ENCODE measurements around the gene MAP1B.

Gene MAP1B

DNA sequence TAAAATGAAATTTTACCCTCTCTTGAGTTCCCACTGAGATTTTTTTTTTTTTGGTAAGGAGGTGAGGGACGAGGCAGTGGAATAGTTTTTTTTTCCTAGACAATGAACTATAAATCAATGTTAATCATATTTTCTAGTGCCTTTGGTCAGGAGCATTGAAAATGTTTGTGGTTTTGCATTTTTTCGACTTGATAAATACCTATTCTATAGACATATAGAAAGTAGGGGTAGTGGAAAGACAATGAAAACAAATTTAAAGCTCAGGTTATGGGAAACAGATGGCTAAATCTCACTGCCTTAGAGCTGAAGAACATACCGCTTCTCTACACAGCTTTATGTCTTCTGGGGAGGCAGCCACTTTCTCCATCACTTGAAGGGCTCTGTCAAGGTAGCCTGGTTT lies 118.5 kb downstream of the MAP1B start:
- peaks cover 32 to 41% of the 10 kb centered on the region in 2 donors for H3K36me3 ChIP-seq (ENCODE audit: control insufficient read depth in 2 of 2, insufficient read depth in 2 of 2, low read length in 2 of 2)
- no peaks in the 10 kb centered on the region for H3K9me3 ChIP-seq (ENCODE audit: control insufficient read depth in 2 of 2, low read length in 2 of 2)
- no peak overlapping the region for H3K9ac ChIP-seq (ENCODE audit: low read depth in 1 of 2, low read length in 2 of 2)
- no peaks in the 10 kb centered on the region for H3K4me1 ChIP-seq (ENCODE audit: control insufficient read depth in 2 of 2, insufficient read depth in 2 of 2, low read length in 2 of 2)
- no peak overlapping the region for H3K4me3 ChIP-seq (ENCODE audit: low read length in 2 of 2)
- H3K27me3 ChIP-seq (ENCODE audit: control insufficient read depth in 2 of 2, insufficient read depth in 2 of 2, low read length in 2 of 2), result no peaks in the 10 kb centered on the region
- no peak overlapping the region for H3K27ac ChIP-seq (ENCODE audit: low read depth in 2 of 2, low read length in 2 of 2)

DNA sequence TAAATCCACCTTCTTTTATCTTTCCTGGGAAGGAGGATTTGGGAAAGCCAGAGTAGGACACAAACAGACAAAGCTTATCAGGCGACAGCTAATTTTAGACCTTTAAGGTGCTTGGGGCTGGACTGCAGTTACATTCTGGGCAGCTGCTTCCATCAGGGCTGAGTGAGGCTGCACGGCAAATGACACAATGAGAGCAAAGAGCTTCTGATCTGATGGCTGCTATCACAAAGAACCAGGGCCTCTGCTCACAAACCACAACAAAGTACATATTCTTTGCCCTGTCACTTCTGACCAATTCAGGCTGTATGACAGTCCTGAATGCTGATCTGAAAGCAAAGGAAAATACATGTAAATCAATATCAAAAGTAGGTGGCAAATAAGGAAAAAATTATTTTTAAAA lies 119.7 kb downstream of the MAP1B start:
- peaks cover 30 to 32% of the 10 kb centered on the region in 2 donors for H3K36me3 ChIP-seq (ENCODE audit: control insufficient read depth in 2 of 2, insufficient read depth in 2 of 2, low read length in 2 of 2)
- H3K4me1 ChIP-seq (ENCODE audit: control insufficient read depth in 2 of 2, insufficient read depth in 2 of 2, low read length in 2 of 2), result no peaks in the 10 kb centered on the region
- H3K9ac ChIP-seq (ENCODE audit: low read depth in 1 of 2, low read length in 2 of 2), result no peak overlapping the region
- no peak overlapping the region for H3K4me3 ChIP-seq (ENCODE audit: low read length in 2 of 2)
- H3K27ac ChIP-seq (ENCODE audit: low read depth in 2 of 2, low read length in 2 of 2), result no peak overlapping the region
- H3K9me3 ChIP-seq (ENCODE audit: control insufficient read depth in 2 of 2, low read length in 2 of 2), result no peaks in the 10 kb centered on the region
- no peaks in the 10 kb centered on the region for H3K27me3 ChIP-seq (ENCODE audit: control insufficient read depth in 2 of 2, insufficient read depth in 2 of 2, low read length in 2 of 2)

DNA sequence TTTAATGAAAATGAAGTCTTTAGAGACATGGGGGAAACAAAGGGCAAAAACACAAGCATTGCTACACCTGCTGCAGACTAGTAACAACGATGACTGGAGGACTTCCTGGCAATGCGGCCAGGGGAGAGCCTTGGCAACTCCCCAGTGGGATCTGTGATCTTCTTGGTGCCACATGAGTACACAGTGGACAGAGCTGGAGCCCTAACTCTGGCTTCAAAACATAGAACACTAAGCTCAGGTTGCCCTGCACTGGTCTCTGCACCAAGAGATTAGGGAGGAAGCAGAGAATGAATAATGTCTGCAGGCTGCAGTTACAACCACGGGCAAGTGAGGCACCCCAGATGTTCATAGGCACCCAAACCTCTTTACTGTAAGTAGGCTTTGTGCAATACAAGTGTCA lies 121.7 kb downstream of the MAP1B start:
- Histone ChIP-seq H3K4me3 (ENCODE audit: low read length in 2 of 2) (no peak overlapping the region), H3K36me3 (ENCODE audit: control insufficient read depth in 2 of 2, insufficient read depth in 2 of 2, low read length in 2 of 2) (peaks cover 18 to 23% of the 10 kb centered on the region in 2 donors), H3K9me3 (ENCODE audit: control insufficient read depth in 2 of 2, low read length in 2 of 2) (no peaks in the 10 kb centered on the region), H3K4me1 (ENCODE audit: control insufficient read depth in 2 of 2, insufficient read depth in 2 of 2, low read length in 2 of 2) (no peaks in the 10 kb centered on the region), H3K27me3 (ENCODE audit: control insufficient read depth in 2 of 2, insufficient read depth in 2 of 2, low read length in 2 of 2) (no peaks in the 10 kb centered on the region), H3K9ac (ENCODE audit: low read depth in 1 of 2, low read length in 2 of 2) (no peak overlapping the region), H3K27ac (ENCODE audit: low read depth in 2 of 2, low read length in 2 of 2) (no peak overlapping the region)

DNA sequence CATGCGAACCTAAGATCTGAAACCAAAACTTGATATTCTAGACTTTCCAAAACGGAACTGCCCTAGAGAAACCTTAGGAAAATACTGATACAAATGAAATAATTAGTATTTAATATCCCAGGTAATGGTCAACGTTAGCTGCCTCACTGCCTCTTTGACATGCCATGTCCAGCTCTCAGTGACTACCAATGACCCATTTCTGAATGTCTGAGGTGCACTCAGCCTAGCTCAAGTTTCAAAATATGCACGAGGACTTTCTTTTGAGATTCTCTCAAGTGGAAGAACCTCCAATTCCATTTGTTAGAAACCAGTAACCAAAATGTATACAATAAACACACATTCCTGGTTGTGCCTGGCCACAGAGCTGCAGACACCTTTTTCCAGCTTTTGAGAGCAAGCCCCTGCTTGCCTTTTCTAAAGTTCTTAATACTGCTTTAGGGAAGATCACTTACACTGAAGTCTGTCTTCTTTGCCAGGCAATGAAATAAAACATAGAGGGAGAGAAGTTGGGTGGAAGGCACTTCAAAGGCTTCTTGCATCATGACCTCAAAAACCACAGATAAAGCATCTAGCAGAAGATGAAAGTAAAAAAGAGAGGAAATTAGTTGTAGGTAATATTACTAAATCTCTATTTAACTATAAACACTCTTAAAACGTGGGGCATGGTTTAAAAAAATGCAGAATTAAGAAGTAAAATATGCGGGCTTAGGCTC lies 124.9 kb downstream of the MAP1B start:
- H3K27me3 ChIP-seq (ENCODE audit: control insufficient read depth in 2 of 2, insufficient read depth in 2 of 2, low read length in 2 of 2), result no peaks in the 10 kb centered on the region
- peaks cover 3 to 12% of the 10 kb centered on the region in 2 donors for H3K36me3 ChIP-seq (ENCODE audit: control insufficient read depth in 2 of 2, insufficient read depth in 2 of 2, low read length in 2 of 2)
- H3K9ac ChIP-seq (ENCODE audit: low read depth in 1 of 2, low read length in 2 of 2), result no peak overlapping the region
- no peak overlapping the region for H3K4me3 ChIP-seq (ENCODE audit: low read length in 2 of 2)
- no peaks in the 10 kb centered on the region for H3K4me1 ChIP-seq (ENCODE audit: control insufficient read depth in 2 of 2, insufficient read depth in 2 of 2, low read length in 2 of 2)
- H3K9me3 ChIP-seq (ENCODE audit: control insufficient read depth in 2 of 2, low read length in 2 of 2), result no peaks in the 10 kb centered on the region
- no peak overlapping the region for H3K27ac ChIP-seq (ENCODE audit: low read depth in 2 of 2, low read length in 2 of 2)

DNA sequence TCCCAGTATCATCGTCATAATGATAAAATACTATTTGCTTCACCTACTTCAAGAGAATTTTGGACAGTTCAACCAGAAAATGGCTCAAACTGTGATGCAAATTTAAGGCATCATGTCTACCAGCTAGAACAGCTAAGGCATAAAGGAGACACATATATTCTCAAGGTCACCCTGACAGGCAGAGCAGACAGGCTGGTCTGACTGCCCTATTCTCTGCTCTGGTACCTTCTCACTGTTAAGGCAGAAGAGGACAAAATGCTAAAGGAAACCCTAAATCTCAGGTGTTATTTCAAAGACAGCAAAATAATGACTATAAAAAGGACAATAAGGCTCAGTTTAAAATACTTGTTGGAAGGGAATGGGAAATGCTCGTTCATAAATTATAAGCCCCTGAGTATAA lies 125.6 kb downstream of the MAP1B start:
- no peak overlapping the region for H3K9ac ChIP-seq (ENCODE audit: low read depth in 1 of 2, low read length in 2 of 2)
- no peaks in the 10 kb centered on the region for H3K9me3 ChIP-seq (ENCODE audit: control insufficient read depth in 2 of 2, low read length in 2 of 2)
- no peaks in the 10 kb centered on the region for H3K27me3 ChIP-seq (ENCODE audit: control insufficient read depth in 2 of 2, insufficient read depth in 2 of 2, low read length in 2 of 2)
- peaks cover 8 to 14% of the 10 kb centered on the region in 2 donors for H3K36me3 ChIP-seq (ENCODE audit: control insufficient read depth in 2 of 2, insufficient read depth in 2 of 2, low read length in 2 of 2)
- no peak overlapping the region for H3K4me3 ChIP-seq (ENCODE audit: low read length in 2 of 2)
- H3K27ac ChIP-seq (ENCODE audit: low read depth in 2 of 2, low read length in 2 of 2), result no peak overlapping the region
- no peaks in the 10 kb centered on the region for H3K4me1 ChIP-seq (ENCODE audit: control insufficient read depth in 2 of 2, insufficient read depth in 2 of 2, low read length in 2 of 2)

DNA sequence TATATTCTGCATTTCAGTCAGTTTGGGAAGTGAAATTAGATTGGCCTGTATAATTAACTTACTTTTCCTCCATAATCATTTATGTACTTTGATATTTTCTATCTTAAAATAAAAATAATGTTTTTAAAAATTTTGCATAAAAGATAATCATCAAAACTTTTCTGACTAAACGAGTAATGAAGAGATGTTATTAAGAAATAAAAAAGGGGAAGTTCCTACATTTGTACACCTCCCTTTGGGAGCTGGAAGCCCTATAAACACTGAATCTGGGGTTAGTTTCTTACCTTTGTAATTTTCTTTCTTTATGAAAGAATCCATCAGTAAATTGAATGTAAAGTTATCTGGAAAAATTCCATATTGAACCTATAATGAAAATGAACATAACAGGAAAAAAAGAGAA lies 126.6 kb downstream of the MAP1B start:
- Histone ChIP-seq H3K9me3 (ENCODE audit: control insufficient read depth in 2 of 2, low read length in 2 of 2) (no peaks in the 10 kb centered on the region), H3K27me3 (ENCODE audit: control insufficient read depth in 2 of 2, insufficient read depth in 2 of 2, low read length in 2 of 2) (no peaks in the 10 kb centered on the region), H3K4me1 (ENCODE audit: control insufficient read depth in 2 of 2, insufficient read depth in 2 of 2, low read length in 2 of 2) (no peaks in the 10 kb centered on the region), H3K9ac (ENCODE audit: low read depth in 1 of 2, low read length in 2 of 2) (no peak overlapping the region), H3K27ac (ENCODE audit: low read depth in 2 of 2, low read length in 2 of 2) (no peak overlapping the region), H3K36me3 (ENCODE audit: control insufficient read depth in 2 of 2, insufficient read depth in 2 of 2, low read length in 2 of 2) (peaks cover 10 to 13% of the 10 kb centered on the region in 2 donors), H3K4me3 (ENCODE audit: low read length in 2 of 2) (no peak overlapping the region)

DNA sequence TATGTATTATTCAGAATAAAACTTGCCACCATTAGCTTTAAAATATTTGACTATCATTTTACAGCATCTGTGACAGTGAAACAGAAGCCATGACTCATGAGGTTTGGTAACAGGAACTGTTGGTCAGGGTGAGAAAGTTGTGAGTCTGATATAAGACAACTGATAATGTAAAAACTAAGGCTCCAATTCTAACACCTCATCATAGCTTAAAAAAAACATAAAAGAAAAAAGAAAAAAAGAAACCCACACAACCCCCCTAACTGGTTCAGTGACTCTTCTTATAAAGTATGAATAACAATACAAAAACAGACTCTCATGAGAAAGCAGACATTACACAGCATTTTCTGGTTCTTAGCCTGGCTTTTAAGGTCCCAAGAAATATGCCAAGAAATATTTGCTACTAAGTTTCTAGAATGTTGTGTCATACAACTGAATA lies 127.0 kb downstream of the MAP1B start:
- H3K4me3 ChIP-seq (ENCODE audit: low read length in 2 of 2), result no peak overlapping the region
- no peaks in the 10 kb centered on the region for H3K27me3 ChIP-seq (ENCODE audit: control insufficient read depth in 2 of 2, insufficient read depth in 2 of 2, low read length in 2 of 2)
- no peak overlapping the region for H3K27ac ChIP-seq (ENCODE audit: low read depth in 2 of 2, low read length in 2 of 2)
- H3K9ac ChIP-seq (ENCODE audit: low read depth in 1 of 2, low read length in 2 of 2), result no peak overlapping the region
- H3K4me1 ChIP-seq (ENCODE audit: control insufficient read depth in 2 of 2, insufficient read depth in 2 of 2, low read length in 2 of 2), result no peaks in the 10 kb centered on the region
- H3K36me3 ChIP-seq (ENCODE audit: control insufficient read depth in 2 of 2, insufficient read depth in 2 of 2, low read length in 2 of 2), result peaks cover 10 to 13% of the 10 kb centered on the region in 2 donors
- no peaks in the 10 kb centered on the region for H3K9me3 ChIP-seq (ENCODE audit: control insufficient read depth in 2 of 2, low read length in 2 of 2)

DNA sequence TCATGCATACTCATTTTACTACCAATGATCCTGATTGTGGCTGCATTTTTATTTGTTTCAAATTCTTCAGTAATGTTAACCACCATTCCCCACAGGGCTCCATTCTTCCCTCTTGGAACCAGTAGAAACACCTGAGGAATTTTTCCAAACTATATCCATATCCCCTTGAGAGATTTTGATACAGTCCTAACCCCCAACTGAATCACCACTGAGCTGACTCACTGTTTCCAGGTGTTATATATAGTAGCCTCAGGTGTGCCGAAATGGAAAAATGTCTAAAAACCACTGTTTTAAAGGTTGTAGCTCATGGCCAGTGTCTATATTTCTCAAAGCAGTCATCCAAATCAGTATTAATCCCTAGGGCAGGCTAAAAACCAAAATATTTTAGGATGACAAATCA lies 127.6 kb downstream of the MAP1B start:
- Histone ChIP-seq H3K36me3 (ENCODE audit: control insufficient read depth in 2 of 2, insufficient read depth in 2 of 2, low read length in 2 of 2) (peaks cover 10 to 13% of the 10 kb centered on the region in 2 donors), H3K27ac (ENCODE audit: low read depth in 2 of 2, low read length in 2 of 2) (no peak overlapping the region), H3K4me3 (ENCODE audit: low read length in 2 of 2) (no peak overlapping the region), H3K4me1 (ENCODE audit: control insufficient read depth in 2 of 2, insufficient read depth in 2 of 2, low read length in 2 of 2) (no peaks in the 10 kb centered on the region), H3K9ac (ENCODE audit: low read depth in 1 of 2, low read length in 2 of 2) (no peak overlapping the region), H3K27me3 (ENCODE audit: control insufficient read depth in 2 of 2, insufficient read depth in 2 of 2, low read length in 2 of 2) (no peaks in the 10 kb centered on the region), H3K9me3 (ENCODE audit: control insufficient read depth in 2 of 2, low read length in 2 of 2) (no peaks in the 10 kb centered on the region)

DNA sequence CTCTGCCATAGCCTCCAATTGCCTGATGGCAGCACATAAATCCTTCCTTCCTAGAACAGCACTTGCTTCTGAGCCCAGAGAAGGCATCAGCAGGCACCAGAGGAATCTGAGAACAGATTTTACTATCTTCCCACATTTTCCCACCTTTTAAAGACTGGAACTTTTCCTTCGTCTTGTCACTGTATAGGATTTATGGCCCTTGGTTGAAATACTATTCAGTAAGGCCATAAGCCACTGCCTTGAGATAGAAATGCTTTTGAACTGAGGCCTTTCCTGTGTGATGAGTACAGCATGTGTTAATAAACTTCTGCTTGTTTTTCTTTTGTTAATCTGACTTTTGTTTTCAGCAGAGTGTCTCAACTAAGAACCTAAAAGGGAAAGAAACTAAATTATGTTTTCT lies 128.4 kb downstream of the MAP1B start:
- no peaks in the 10 kb centered on the region for H3K4me1 ChIP-seq (ENCODE audit: control insufficient read depth in 2 of 2, insufficient read depth in 2 of 2, low read length in 2 of 2)
- H3K36me3 ChIP-seq (ENCODE audit: control insufficient read depth in 2 of 2, insufficient read depth in 2 of 2, low read length in 2 of 2), result peaks cover 10 to 13% of the 10 kb centered on the region in 2 donors
- no peaks in the 10 kb centered on the region for H3K9me3 ChIP-seq (ENCODE audit: control insufficient read depth in 2 of 2, low read length in 2 of 2)
- no peak overlapping the region for H3K27ac ChIP-seq (ENCODE audit: low read depth in 2 of 2, low read length in 2 of 2)
- no peak overlapping the region for H3K9ac ChIP-seq (ENCODE audit: low read depth in 1 of 2, low read length in 2 of 2)
- H3K4me3 ChIP-seq (ENCODE audit: low read length in 2 of 2), result no peak overlapping the region
- H3K27me3 ChIP-seq (ENCODE audit: control insufficient read depth in 2 of 2, insufficient read depth in 2 of 2, low read length in 2 of 2), result no peaks in the 10 kb centered on the region

DNA sequence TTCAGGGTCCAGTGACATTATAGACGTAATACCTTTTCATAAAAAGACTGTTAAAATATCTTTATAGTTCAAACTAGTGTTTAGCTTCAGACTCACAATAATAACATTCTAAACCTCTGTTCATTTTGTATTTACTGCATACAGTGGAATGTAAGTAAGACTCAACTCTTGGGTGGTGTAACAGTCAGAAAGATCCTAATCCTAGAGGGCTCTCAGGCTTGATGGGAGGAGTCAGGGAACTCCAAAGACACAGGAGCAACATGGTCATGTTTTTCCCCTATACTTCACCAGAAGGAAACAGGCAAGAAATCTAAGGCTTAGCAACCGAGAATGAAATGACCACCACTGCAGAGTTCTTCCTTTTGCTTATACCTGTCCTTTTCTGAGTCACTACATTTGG lies 130.1 kb downstream of the MAP1B start:
- H3K9me3 ChIP-seq (ENCODE audit: control insufficient read depth in 2 of 2, low read length in 2 of 2), result no peaks in the 10 kb centered on the region
- no peak overlapping the region for H3K4me3 ChIP-seq (ENCODE audit: low read length in 2 of 2)
- H3K36me3 ChIP-seq (ENCODE audit: control insufficient read depth in 2 of 2, insufficient read depth in 2 of 2, low read length in 2 of 2), result peaks cover 7 to 13% of the 10 kb centered on the region in 2 donors
- H3K27me3 ChIP-seq (ENCODE audit: control insufficient read depth in 2 of 2, insufficient read depth in 2 of 2, low read length in 2 of 2), result no peaks in the 10 kb centered on the region
- no peak overlapping the region for H3K27ac ChIP-seq (ENCODE audit: low read depth in 2 of 2, low read length in 2 of 2)
- H3K4me1 ChIP-seq (ENCODE audit: control insufficient read depth in 2 of 2, insufficient read depth in 2 of 2, low read length in 2 of 2), result no peaks in the 10 kb centered on the region
- no peak overlapping the region for H3K9ac ChIP-seq (ENCODE audit: low read depth in 1 of 2, low read length in 2 of 2)

All from mucosa of rectum (tissue), 2 donors.